Measurements from ENCODE around the gene KLHL40.

DNA sequence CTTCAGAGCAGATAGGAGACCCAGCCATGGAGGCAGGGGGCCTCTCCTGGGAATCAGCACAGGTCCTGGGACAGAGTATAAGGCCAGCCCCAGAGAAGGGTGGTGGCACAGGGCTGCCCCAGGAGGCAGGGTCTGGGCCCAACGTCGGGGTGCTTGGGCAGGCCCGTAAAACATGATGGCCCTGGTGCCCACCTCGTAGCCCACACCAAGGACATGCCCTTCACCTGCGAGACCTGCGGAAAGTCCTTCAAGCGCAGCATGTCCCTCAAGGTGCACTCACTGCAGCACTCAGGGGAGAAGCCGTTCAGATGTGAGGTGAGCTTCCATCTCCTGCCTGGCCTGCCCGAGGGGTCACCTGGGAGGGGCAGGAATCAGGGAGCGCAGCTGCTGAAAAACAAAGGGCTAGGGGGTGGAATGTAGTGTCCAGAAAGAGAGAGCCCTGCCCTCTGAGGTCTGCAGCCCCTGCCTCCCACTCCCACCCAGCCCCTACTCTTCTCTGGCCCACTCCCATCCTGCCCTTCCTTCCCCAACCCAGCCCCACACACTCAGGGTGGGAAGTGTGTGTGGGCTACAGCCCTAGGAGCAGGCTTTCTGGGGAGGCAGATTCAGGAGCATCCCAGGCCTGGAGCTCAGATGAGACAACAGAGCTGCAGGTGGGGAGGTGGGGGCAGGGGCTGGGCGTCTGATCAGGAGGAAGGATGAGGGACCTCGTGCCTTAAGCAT is 22.4 kb upstream of the KLHL40 start:
- TF ChIP-seq, protein P1, sequence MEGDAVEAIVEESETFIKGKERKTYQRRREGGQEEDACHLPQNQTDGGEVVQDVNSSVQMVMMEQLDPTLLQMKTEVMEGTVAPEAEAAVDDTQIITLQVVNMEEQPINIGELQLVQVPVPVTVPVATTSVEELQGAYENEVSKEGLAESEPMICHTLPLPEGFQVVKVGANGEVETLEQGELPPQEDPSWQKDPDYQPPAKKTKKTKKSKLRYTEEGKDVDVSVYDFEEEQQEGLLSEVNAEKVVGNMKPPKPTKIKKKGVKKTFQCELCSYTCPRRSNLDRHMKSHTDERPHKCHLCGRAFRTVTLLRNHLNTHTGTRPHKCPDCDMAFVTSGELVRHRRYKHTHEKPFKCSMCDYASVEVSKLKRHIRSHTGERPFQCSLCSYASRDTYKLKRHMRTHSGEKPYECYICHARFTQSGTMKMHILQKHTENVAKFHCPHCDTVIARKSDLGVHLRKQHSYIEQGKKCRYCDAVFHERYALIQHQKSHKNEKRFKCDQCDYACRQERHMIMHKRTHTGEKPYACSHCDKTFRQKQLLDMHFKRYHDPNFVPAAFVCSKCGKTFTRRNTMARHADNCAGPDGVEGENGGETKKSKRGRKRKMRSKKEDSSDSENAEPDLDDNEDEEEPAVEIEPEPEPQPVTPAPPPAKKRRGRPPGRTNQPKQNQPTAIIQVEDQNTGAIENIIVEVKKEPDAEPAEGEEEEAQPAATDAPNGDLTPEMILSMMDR (IDR thresholded peaks at IDR 0.05; ENCODE audit: insufficient read depth, low read depth, low read length): no peak
- no peak for TF ChIP-seq EZH2 (IDR thresholded peaks at IDR 0.05; ENCODE audit: insufficient read depth, low read length)
